Progenitor cell of endocrine pancreas (in vitro differentiated cells): ENCODE measurements around the gene COMT. TPM values are rescaled to one million over a fixed set of nuclear protein-coding genes. Genes with fewer than 3 reads are reported as not detected.

Experiments used
- DNase-seq: peaks from one replicate; pipeline ENCODE4 v3.0.0; 2021; ENCODE audit warnings: low spot score; ENCODE audit not compliant: unreplicated experiment
- H3K27ac Mint-ChIP-seq: 2 replicates; pipeline ENCODE4 v1.8.0; 2021; ENCODE audit warnings: mild to moderate bottlenecking, moderate library complexity, mixed read lengths
- H3K27me3 Mint-ChIP-seq: 2 replicates; pipeline ENCODE4 v1.8.0; 2021; ENCODE audit warnings: mixed read lengths
- H3K36me3 Mint-ChIP-seq: 2 replicates; pipeline ENCODE4 v1.8.0; 2022; ENCODE audit warnings: mixed read lengths; ENCODE audit not compliant: insufficient read depth
- H3K4me1 Mint-ChIP-seq: 2 replicates; pipeline ENCODE4 v1.8.0; 2021; ENCODE audit warnings: low read depth, mixed read lengths
- H3K4me3 Mint-ChIP-seq: 2 replicates; pipeline ENCODE4 v1.8.0; 2021; ENCODE audit warnings: low read depth, mild to moderate bottlenecking, moderate library complexity, mixed read lengths
- H3K9me3 Mint-ChIP-seq: 2 replicates; pipeline ENCODE4 v1.8.0; 2021; ENCODE audit warnings: low read depth, mixed read lengths
- CTCF ChIP-seq: fragments of 200-600 bp; sonication (generic); IDR thresholded peaks from one replicate; pipeline ENCODE4 v1.5.0; 2021; ENCODE audit warnings: antibody characterized with exemption, mild to moderate bottlenecking; ENCODE audit not compliant: unreplicated experiment
- total RNA-seq: library from RNA; stranded (reverse); gene quantifications from 2 replicates; pipeline ENCODE4 v1.2.1, GENCODE V29; 2021

The COMT gene
- total RNA-seq, 1 donor from 2014 or later: 48.7 TPM

- Mint-ChIP-seq H3K4me3 (no peak overlapping the region), H3K9me3 (no peaks in the 10 kb centered on the region), H3K4me1 (peaks cover 9% of the 10 kb centered on the region), H3K27me3 (no peaks in the 10 kb centered on the region), H3K36me3 (no peaks in the 10 kb centered on the region), H3K27ac (no peak overlapping the region)
- DNase-seq: no peak
- TF ChIP-seq CTCF: no peak
These were observed 53.5 kb downstream of the COMT start for GRCh38 chr22:19994851-19995610.

DNA sequence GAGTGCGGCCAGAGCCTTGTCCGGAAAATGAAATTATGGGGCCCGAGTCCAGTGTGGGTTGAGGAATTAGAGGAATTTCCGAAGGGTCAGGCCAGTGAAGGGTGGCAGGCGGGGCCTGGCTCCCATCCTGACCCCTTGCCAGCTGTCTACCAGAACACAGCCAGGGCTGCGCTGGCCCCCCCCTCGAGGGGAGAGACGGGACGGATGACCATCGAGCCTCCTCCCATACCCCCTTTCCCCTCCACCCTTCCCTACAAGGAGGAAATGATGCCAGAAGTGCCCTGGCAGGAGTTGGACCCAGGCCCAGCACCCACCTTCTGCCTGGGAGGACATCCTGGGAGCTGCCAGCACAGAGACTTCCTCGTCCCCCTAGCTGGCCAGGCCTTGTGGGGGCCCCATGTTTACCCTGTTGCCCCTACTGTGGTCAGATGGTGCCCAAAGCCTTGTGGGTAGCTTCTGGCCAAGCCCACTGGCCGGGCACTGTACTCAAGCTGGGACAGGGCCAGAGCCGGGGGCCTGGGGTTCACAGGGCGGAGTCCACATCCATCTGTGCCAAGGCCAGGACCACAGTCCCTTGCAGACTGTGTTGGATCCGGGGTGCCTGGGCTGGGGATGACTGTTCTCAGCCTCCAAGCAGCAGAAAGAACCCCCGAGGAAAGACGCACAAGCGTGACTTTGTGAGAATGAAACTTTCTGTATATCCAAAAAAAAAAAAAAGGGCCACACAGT is 54.2 kb downstream of the COMT start:
- no peak for TF ChIP-seq CTCF
- Mint-ChIP-seq H3K4me1 (peaks cover 12% of the 10 kb centered on the region), H3K27ac (no peak overlapping the region)

DNA sequence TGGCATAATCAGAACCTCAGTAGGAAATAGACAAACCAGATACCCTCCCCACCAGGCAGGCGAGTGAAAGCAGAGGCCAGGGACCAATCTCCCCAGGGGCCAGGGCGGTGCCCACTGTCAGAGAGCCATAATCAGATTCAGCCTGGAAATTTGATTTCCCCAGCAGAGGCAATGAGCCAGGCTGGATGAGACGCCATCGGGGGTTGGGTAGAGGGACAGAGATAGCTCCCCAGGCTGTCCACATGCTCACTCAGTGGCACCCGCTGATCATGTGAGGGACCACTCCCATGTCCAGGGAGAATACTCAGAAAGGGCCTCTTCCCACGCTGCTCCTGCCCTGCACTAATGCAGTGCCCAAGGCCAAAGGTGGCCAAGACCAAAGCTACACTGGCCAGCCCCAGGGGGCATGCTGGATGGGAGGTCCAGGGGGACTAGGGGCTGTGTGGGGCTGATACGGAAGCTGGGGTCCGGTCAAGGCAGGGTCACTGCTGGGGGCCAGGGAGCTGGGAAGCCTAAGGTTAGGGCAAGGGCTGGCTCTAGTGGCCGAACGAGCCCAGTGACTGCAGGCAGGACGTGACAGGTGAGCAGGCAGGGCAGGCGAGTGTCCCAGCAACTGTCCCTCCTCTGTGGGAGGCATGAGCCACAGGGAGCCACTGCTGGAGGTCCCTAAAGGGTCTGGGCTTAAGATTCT is 55.3 kb downstream of the COMT start:
- no peak for TF ChIP-seq CTCF
- Mint-ChIP-seq H3K27me3 (no peaks in the 10 kb centered on the region), H3K36me3 (no peaks in the 10 kb centered on the region), H3K27ac (no peak overlapping the region), H3K4me1 (peaks cover 12% of the 10 kb centered on the region), H3K9me3 (no peaks in the 10 kb centered on the region), H3K4me3 (no peak overlapping the region)
- no peak for DNase-seq

More for the DNA sequence above, 54.2 kb downstream of the COMT start:
- H3K36me3 Mint-ChIP-seq: no peaks in the 10 kb centered on the region
- H3K9me3 Mint-ChIP-seq: no peaks in the 10 kb centered on the region
- no peak overlapping the region for H3K4me3 Mint-ChIP-seq
- H3K27me3 Mint-ChIP-seq: no peaks in the 10 kb centered on the region
- no peak for DNase-seq

DNA sequence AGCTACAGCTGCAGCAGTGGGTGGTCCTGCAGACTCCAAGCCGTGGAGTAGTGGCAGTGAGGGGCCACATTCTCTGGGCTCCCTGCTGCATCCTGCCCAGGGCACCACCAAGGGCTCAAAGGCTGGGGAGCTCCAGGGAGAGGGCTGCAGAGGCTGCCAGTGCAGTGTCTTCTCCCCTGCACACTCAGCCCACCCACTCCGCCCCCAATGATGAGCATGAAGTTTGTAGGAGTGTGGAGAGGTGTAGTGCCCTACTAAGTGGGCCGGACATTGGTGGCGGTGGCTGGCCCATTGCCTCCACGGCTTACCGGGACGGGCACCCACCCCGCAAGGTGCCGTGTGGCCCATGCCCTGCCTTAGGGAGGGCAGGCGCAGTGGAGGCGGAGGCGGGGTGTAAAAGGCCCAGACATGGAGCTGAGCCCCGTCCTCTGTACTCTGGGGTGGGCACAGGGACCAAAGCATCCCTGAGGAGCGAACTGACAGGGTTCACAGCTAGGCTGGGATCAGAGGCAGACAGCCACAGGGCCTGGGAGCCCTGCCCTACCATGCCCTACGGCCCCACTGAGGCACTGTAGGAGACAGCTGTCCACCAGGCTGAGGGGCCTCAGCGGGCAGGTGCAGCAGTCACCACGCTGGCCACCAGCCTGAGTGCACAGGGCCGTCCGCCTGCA is 56.1 kb downstream of the COMT start:
- TF ChIP-seq CTCF: no peak
- Mint-ChIP-seq H3K4me3 (no peak overlapping the region), H3K27ac (no peak overlapping the region), H3K27me3 (no peaks in the 10 kb centered on the region), H3K36me3 (no peaks in the 10 kb centered on the region), H3K4me1 (peaks cover 19% of the 10 kb centered on the region), H3K9me3 (no peaks in the 10 kb centered on the region)
- DNase-seq: no peak
